Measurements from ENCODE around the gene GBE1.
A peak's percentile ranks its signal among the peaks of the same experiment; 100 is the strongest.

The GBE1 gene

DNA sequence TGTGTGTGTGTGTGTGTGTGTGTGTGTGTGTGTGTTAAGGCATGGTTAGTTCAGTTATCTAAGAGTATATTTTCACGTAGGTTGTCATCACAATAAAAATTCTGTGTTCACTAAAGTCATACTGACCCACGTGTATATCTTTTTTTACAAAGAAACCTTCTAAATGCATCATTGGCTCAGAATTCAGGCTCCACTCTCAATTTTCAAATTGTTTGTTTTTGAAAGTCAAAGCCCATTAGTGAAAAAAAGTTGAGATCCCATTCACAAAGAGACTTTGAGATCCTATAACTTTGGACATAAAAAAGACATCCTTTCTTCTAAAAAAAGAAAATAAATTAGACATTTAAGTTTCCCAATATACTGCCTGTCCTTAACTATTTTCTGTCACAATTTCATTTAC lies 59.3 kb downstream of the GBE1 start:
- DNase-seq, result no peak

DNA sequence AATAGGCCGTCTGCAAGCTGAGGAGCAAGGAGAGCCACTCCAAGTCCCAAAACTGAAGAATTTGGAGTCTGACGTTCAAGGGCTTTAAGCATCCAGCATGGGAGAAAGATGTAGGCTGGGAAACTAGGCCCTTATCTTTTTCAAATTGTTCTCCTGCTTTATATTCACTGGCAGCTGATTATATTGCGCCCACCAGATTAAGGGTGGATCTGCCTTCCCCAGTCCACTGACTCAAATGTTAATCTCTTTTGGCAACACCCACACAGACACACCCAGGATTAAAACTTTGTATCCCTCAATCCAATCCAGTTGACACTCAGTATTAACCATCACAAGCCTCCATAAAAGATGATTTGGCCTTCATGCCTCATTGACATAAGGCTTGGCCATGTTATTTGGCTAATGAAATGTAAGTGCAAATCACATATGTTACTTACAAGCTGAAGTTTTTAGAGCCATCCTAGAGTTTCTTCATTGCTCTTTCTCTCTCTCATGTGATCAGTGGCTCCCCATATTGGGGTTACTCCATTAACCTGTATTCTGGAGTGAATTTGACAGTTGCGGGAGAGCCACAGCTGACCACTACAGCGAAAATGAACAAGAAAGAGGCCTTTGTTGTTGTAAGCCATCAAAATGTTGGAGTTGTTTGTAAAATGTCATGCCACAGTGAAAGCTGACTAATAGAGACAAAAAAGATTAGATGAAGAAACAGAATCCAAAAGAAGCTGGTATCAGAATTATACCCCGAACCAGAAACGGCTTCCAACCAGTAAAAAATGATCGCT lies 61.7 kb downstream of the GBE1 start:
- peak in 1 of 58 donors; percentile 2 for DNase-seq

- no peak for DNase-seq
Measured at GRCh38 chr3:81696090-81696489, 65.4 kb downstream of the GBE1 start.

DNA sequence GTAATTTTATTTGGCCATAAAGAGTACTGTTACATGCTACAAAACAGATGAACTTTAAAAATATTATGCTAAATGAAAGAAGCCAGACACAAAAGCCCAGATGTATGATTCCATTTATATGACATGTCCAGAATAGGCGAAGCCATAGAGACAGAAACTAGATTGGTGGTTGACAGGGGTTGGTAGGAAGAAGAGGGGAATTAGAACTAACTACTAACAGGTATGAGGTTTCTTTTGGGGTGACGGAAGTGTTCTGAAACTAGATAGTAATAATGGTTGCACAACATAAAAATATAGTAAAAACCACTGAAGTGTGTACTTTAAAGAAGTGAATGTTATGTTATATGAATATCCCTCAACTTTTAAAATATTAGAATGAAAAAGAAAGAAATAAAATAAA lies 66.1 kb downstream of the GBE1 start:
- DNase-seq, result no peak

DNA sequence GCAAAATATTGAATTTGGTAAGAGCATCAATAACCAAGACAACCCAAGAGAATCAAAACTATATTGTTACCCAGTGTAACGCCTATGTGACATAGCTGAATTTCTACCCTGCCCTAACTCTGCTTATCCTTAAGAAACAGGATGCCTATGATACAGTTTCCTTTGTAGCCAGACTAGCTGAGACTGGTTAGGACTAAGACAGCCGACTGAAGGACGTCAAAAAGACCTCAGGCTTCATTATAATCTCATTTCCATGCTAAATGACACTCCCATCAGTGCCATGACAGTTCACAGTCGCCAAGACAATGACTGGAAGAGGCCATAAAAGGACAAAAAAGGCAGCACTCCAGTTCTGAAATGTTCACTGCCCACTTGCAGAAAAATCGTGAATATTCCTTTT lies 66.8 kb downstream of the GBE1 start:
- no peak for DNase-seq

GRCh38 chr3:81692766-81693165 lies 68.7 kb downstream of the GBE1 start:
- no peak for DNase-seq

GRCh38 chr3:81689617-81690016 lies 71.8 kb downstream of the GBE1 start:
- no peak for DNase-seq

DNA sequence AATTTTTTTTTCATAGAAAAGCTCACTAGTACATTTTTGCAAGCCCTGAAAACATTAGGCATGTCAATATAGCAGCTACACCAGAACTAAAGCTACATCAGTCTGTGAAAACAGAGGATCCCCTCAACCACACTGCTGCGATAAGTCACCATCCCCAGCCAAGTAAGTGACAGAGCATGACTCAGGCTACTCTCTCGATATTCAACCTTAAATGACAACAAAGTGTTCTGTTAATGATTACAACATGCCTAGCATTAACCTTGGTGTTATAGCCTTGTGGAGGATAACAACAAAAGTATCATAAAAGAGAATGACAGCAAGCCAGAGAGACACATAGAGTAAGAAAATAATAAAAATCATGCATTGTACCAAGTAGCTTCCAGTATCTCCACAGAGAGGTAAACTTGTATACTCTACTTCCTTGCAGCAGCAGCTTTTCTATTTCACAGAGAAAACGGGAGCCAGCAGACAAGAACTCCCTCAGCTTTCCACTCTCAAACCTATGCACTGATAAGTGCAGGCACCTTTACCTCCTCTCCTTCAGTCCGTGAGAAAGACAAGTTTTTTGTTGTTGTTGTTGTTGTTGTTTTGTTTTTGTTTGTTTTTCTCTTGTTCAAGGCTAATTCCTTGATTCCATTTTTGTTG lies 76.6 kb downstream of the GBE1 start:
- no peak for DNase-seq

- no peak for DNase-seq
Measured at GRCh38 chr3:81676706-81677456, 84.6 kb downstream of the GBE1 start.

- DNase-seq, result no peak
Measured at GRCh38 chr3:81674690-81675089, 86.8 kb downstream of the GBE1 start.

DNA sequence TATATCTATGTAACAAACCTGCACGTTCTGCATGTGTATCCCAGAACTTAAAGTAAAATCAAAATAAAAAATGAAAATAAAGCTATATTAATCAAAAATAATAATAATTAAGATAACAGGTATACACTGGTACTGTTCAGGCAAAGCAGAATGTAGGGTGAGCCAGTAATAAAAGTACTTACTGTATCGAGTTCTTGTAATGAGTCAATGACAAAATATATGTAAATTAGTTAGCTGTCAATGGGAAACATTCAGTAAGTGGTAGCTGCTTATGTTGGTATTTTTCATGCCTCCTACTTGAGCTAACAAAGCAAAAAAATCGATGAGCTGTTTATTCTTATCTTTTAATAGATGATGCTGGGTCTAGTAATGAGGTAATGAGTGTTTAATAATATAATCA lies 93.2 kb downstream of the GBE1 start:
- DNase-seq, result no peak

GRCh38 chr3:81666502-81667121 lies 94.8 kb downstream of the GBE1 start:
- DNase-seq, result no peak

GRCh38 chr3:81663114-81663513 lies 98.3 kb downstream of the GBE1 start:
- DNase-seq, result no peak

DNA sequence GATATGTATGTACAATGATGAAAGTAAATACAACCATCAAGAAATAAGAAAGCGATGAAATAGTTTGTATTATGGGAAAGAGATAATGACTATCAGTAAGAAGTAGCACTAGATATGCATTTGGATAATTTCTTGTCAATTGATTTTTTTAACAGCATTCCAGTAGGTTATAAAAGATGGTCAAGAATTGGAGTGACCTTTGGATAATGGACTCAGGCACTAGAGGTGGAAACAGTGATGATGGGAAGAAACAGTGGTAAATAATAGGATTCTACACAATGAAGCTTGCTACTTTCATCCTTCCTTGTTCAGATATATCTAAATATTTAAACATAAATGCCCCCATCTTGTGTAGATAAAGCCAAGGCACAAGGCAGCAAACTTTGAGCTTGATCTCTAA lies 101.4 kb downstream of the GBE1 start:
- DNase-seq, result no peak

DNA sequence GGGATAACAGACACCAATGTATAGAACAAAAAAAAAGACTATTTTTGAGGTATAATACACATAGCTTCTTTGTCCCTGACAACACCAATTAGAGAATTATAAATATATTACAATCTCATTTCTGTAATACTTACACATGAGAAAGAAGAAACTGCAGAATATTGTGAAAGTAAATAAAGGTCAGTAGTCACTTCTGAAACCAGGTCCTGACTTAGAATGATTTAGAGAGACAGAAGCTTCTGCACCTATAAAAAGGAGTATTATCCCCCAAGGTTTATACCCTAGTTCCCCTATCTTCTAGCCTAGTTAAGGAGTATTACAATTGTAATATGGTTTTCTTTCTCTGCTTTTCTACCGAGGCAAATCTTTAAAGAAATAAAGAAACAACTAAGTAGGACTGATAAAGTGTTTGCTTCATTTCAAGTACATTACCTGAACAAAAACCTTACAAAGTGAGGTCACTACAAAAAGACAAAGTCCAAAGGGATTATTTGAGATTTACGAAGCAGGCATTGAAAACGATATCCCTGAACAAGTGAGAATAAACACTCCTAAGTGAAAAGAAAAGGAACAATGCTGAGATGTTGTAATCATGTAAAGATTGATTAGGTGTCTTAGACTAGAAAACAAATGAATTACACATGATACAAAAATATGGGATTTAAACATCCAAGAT lies 103.0 kb downstream of the GBE1 start:
- DNase-seq, result no peak

DNA sequence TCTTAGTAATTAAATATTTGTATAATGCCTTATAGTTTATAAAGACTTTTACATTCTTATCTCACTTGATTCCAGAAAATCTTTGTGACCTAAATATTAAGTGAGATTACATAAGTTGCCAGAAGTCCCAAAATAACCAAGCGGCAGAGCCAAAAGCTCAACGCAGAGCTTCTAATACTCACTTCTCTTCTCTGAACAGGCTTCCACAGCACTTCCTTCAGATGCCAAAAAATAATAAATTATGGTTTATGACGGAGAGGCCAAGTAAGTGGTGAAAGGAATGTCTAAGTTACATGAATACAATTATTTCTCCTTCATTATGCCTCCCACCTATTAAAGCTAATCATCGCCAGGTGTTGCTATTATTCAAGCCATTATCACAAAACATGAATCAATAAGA lies 110.3 kb downstream of the GBE1 start:
- no peak for DNase-seq

DNA sequence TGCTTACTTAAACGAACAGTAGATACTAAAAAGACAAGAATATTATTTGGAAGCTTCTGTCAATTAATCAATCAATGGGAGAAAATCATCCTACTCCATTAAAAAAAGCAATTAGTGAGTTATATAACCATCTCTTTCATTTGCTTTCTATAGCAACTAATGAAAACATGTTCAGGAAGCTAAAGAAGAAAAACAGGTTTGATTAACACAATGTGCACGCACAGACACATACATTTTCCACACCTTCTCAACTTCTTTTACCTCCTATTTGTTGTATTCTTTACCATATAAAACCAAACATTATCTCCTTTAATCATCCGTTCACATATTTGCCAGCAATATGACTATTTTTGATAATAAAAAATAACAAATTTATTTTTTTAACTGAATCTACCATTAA lies 111.3 kb downstream of the GBE1 start:
- DNase-seq, result no peak

GRCh38 chr3:81645248-81645647 lies 116.2 kb downstream of the GBE1 start:
- DNase-seq, result no peak

GRCh38 chr3:81643721-81644120 lies 117.7 kb downstream of the GBE1 start:
- DNase-seq, result no peak

GRCh38 chr3:81638480-81638879 lies 123.0 kb downstream of the GBE1 start:
- no peak for DNase-seq

DNA sequence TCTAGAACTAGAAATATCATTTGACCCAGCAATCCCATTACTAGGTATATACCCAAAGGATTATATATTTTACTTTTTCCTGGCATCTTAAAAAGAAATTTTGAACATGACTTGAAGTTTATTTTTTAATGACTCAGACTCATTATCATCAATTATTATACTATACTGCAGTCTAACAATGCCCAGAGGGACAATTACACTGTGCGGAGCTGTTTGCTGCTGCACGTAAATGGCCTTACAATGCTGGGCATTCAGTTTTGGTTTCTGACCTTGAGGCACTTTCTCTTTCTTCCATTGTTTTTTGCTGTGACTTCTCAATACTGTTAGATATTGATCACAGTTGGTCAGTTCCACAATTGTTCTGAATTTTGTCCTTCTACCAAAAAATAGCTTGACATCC lies 128.8 kb downstream of the GBE1 start:
- DNase-seq, result no peak
